OCI-LY1 (cell line): ENCODE measurements around the gene KLHL33.

Experiments used
- H2AFZ ChIP-seq: fragments of 200-600 bp; sonication (generic), shearing (Covaris generic); 2 replicates; pipeline ENCODE4 v1.6.0; 2014; ENCODE audit warnings: antibody characterized with exemption, mild to moderate bottlenecking, low read length
- H3F3A ChIP-seq: fragments of 200-600 bp; sonication (generic), shearing (Covaris generic); 2 replicates; pipeline ENCODE4 v1.6.0; 2014; ENCODE audit warnings: mild to moderate bottlenecking, antibody characterized with exemption, low read length, moderate library complexity; ENCODE audit not compliant: insufficient read depth
- H3K27ac ChIP-seq: fragments of 200-600 bp; sonication (generic); 2 replicates; pipeline ENCODE4 v1.5.1; 2014; ENCODE audit warnings: low read length, mixed run types, mild to moderate bottlenecking, low read depth; ENCODE audit not compliant: poor library complexity, severe bottlenecking
- H3K27me3 ChIP-seq: fragments of 200-600 bp; sonication (generic); 2 replicates; pipeline ENCODE4 v1.6.0; 2014; ENCODE audit warnings: antibody characterized with exemption, mild to moderate bottlenecking, low read length, moderate library complexity; ENCODE audit not compliant: insufficient read depth
- H3K36me3 ChIP-seq: fragments of 200-600 bp; sonication (generic); 2 replicates; pipeline ENCODE4 v1.6.1; 2014; ENCODE audit warnings: mild to moderate bottlenecking, antibody characterized with exemption, low read length, moderate library complexity, mixed read lengths; ENCODE audit not compliant: insufficient read depth
- H3K4me1 ChIP-seq: fragments of 200-600 bp; sonication (generic); 2 replicates; pipeline ENCODE4 v1.5.1; 2014; ENCODE audit warnings: mild to moderate bottlenecking, low read length, moderate library complexity; ENCODE audit not compliant: insufficient read depth, severe bottlenecking
- H3K4me2 ChIP-seq: fragments of 200-600 bp; sonication (generic), shearing (Covaris generic); 2 replicates; pipeline ENCODE4 v1.6.1; 2014; ENCODE audit warnings: low read length
- H3K4me3 ChIP-seq: fragments of 200-600 bp; sonication (generic); 2 replicates; pipeline ENCODE4 v1.5.1; 2014; ENCODE audit warnings: low read length, low read depth, mild to moderate bottlenecking, mixed read lengths; ENCODE audit not compliant: poor library complexity, severe bottlenecking
- H3K79me2 ChIP-seq: fragments of 200-600 bp; shearing (Covaris generic); 2 replicates; pipeline ENCODE4 v1.6.1; 2016; ENCODE audit warnings: mixed run types, low read length, mixed read lengths; ENCODE audit not compliant: insufficient read depth
- H3K9ac ChIP-seq: fragments of 200-600 bp; sonication (generic), shearing (Covaris generic); 2 replicates; pipeline ENCODE4 v1.6.1; 2014; ENCODE audit warnings: mild to moderate bottlenecking, low read length, mixed read lengths
- H3K9me2 ChIP-seq: fragments of 200-600 bp; sonication (generic), shearing (Covaris generic); 2 replicates; pipeline ENCODE4 v1.6.1; 2014; ENCODE audit warnings: low read depth, mild to moderate bottlenecking, low read length, mixed read lengths
- H3K9me3 ChIP-seq: fragments of 200-600 bp; shearing (Covaris generic); 2 replicates; pipeline ENCODE4 v1.6.1; 2014; ENCODE audit warnings: low read length, mixed read lengths
- H4K20me1 ChIP-seq: fragments of 200-600 bp; sonication (generic), shearing (Covaris generic); 2 replicates; pipeline ENCODE4 v1.6.0; 2016; ENCODE audit warnings: mild to moderate bottlenecking, low read length; ENCODE audit not compliant: insufficient read depth
- EZH2 ChIP-seq: fragments of 200-600 bp; sonication (generic), shearing (Covaris generic); IDR thresholded peaks from 2 replicates; pipeline ENCODE4 v1.8.0; 2017; ENCODE audit warnings: borderline replicate concordance, mixed run types, mild to moderate bottlenecking, antibody characterized with exemption, low read length, moderate library complexity, mixed read lengths
- TF ChIP-seq, protein P1 (sequence below): fragments of 200-600 bp; sonication (generic), shearing (Covaris generic); IDR thresholded peaks from 2 replicates; pipeline ENCODE4 v1.5.1; 2017; ENCODE audit warnings: mild to moderate bottlenecking, antibody characterized with exemption, low read length, moderate library complexity, mixed read lengths

Gene KLHL33

DNA sequence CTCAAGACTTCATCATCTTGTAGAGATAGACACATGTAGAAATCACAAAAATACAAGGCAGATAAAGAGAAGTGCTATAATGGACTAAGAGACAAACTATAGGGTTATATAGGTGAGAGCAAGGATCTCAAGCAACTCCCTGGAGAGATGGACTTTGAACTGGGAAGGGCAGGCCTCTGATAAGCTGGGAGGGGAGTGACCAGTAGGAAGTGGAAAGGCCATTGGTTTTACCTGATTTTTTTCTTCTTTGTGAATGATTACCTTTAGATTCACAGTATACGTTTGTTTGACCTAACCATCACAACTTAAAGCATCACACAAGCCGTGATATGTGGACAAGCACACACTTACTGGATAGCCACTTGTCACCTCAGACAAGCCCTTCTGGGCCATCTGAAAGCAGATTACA, 17.5 kb downstream of the KLHL33 start:
- Histone ChIP-seq H3K9ac (no peak overlapping the region), H3K9me3 (no peaks in the 10 kb centered on the region), H3K27me3 (no peaks in the 10 kb centered on the region), H3K4me3 (no peak overlapping the region), H3K4me1 (peaks cover 13% of the 10 kb centered on the region), H3K27ac (no peak overlapping the region), H3K36me3 (no peaks in the 10 kb centered on the region), H4K20me1 (no peaks in the 10 kb centered on the region), H3K9me2 (no peaks in the 10 kb centered on the region), H3K4me2 (no peak overlapping the region), H3K79me2 (no peaks in the 10 kb centered on the region), H2AFZ (no peak overlapping the region), H3F3A (no peaks in the 10 kb centered on the region)
- TF ChIP-seq, protein P1, sequence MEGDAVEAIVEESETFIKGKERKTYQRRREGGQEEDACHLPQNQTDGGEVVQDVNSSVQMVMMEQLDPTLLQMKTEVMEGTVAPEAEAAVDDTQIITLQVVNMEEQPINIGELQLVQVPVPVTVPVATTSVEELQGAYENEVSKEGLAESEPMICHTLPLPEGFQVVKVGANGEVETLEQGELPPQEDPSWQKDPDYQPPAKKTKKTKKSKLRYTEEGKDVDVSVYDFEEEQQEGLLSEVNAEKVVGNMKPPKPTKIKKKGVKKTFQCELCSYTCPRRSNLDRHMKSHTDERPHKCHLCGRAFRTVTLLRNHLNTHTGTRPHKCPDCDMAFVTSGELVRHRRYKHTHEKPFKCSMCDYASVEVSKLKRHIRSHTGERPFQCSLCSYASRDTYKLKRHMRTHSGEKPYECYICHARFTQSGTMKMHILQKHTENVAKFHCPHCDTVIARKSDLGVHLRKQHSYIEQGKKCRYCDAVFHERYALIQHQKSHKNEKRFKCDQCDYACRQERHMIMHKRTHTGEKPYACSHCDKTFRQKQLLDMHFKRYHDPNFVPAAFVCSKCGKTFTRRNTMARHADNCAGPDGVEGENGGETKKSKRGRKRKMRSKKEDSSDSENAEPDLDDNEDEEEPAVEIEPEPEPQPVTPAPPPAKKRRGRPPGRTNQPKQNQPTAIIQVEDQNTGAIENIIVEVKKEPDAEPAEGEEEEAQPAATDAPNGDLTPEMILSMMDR: no peak
- TF ChIP-seq EZH2: no peak

DNA sequence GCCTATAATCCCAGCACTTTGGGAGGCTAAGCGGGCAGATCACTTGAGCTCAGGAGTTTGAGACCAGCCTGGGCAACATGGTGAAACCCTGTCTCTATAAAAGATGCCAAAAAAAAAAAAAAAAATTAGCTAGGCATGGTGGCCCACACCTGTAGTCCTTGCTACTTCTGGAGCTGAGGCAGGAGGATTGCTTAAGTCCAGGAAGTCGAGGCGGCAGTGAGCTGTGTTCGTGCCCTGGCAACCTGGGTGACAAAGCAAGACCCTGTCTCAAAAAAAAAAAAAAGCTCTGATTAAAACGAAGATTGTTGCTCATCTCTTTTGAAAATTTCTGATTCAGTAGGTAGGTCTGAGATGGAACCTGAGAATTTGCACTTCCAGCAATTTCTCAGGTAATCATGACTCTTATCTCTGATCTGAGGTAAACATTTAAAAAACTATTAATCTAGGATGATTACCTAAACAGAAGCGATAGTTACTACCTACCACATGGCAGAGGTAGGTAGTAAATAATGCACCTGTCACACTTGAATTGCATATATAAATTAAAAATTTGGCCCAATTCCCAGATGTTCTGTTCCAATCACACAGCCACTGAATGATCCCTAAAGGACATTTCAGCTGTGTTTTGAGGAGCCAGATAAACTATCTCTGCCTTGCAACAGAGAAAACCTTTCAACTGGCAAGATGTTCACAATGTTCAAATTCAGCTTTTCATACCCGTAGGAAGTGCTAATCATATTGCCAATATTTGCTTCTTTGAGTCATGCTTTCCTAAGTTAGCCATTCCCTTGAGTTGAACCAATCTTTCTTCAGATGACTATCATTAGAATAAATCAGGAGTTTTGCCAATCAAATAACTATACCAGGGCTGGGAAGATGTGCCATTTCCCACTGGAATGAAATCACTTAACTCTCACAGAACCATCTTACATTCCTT, 18.4 kb downstream of the KLHL33 start:
- no peak overlapping the region for H3K4me3 ChIP-seq
- TF ChIP-seq, protein P1: no peak
- TF ChIP-seq EZH2: no peak
- no peaks in the 10 kb centered on the region for H3K27me3 ChIP-seq
- no peak overlapping the region for H3K27ac ChIP-seq
- H3K4me2 ChIP-seq: no peak overlapping the region
- H4K20me1 ChIP-seq: no peaks in the 10 kb centered on the region
- H3K36me3 ChIP-seq: no peaks in the 10 kb centered on the region
- H3F3A ChIP-seq: no peaks in the 10 kb centered on the region
- H3K79me2 ChIP-seq: no peaks in the 10 kb centered on the region
- H3K4me1 ChIP-seq: peaks cover 14% of the 10 kb centered on the region
- no peaks in the 10 kb centered on the region for H3K9me3 ChIP-seq
- H3K9me2 ChIP-seq: no peaks in the 10 kb centered on the region
- H3K9ac ChIP-seq: no peak overlapping the region
- no peak overlapping the region for H2AFZ ChIP-seq

DNA sequence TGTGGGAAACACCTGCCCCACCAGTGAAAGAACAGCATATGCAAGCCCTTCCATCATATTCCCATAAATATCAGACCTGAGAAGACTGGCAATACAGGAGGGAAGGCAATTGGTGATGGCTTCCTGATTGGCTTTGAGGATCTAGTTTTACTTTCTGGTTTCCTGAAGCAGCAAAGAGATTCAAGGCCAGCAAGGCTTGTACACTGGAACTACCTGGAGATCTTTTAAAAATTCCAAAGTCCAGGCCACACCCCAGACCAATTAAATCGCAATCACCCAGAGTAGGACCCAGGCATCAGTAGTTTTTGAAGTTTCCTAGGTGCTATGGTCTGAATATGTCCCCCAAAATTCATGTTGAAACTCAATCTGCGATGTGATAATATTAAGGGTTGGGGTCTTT, 19.7 kb downstream of the KLHL33 start:
- Histone ChIP-seq H3K36me3 (no peaks in the 10 kb centered on the region), H3K4me3 (no peak overlapping the region), H3K9me3 (no peaks in the 10 kb centered on the region), H3K27me3 (no peaks in the 10 kb centered on the region), H3K9me2 (no peaks in the 10 kb centered on the region), H3K27ac (no peak overlapping the region), H3K9ac (no peak overlapping the region), H3K4me1 (peaks cover 20% of the 10 kb centered on the region), H3K4me2 (no peak overlapping the region), H3K79me2 (no peaks in the 10 kb centered on the region), H2AFZ (no peak overlapping the region), H4K20me1 (no peaks in the 10 kb centered on the region), H3F3A (no peaks in the 10 kb centered on the region)
- TF ChIP-seq, protein P1: no peak
- TF ChIP-seq EZH2: no peak
